ENCODE measurements around the gene SHISA8. TPM values are rescaled to one million over a fixed set of nuclear protein-coding genes. Genes with fewer than 3 reads are reported as not detected.
A peak's percentile ranks its signal among the peaks of the same experiment; 100 is the strongest.
"Not testable (repeated sequence)": the region's sequence is repeated elsewhere in the genome, so short reads cannot be mapped to it uniquely, and the experiment has no call there.

Gene SHISA8
- total RNA-seq, 1 donor from 2014 or later = 0.22 TPM

DNA sequence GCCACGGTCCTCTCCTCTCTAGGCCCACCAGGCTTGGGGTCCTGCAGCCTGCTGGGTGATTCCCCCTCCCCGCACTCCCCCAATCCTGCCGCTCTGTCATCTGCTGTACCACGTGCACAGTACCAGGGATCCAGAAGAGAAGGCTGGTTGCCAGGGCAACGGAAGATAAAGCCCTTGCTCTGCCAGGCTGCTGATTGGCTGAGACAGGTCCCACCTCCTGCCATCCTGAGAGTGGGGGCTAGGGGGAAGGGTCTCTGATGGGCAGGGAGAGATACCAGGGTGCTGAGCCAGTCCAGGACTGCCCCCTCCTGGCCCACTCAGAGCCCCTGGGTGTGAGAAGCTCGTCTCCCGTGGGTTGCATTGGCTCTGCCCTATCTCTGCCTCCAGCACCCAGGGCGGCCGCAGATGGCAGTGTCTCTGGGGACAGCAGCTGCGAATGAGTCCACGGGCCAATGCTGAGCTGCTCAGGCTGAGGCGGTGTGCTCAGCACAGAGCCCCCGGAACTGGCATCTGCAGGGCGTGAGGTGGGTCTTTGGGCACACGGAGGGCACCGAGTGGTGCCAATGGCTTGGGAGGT, 37.1 kb upstream of the SHISA8 start, which contains the start of gene SMIM45:
SMIM45 (plus strand) TSS at position 253 of the 577 bp plus-strand sequence.
- Mint-ChIP-seq H3K9me3 (no peaks in the 10 kb centered on the region), H3K27ac (no peak within 1 kb of the TSS), H3K4me1 (ENCODE audit: unreplicated experiment) (peaks cover 20% of the 10 kb centered on the region), H3K36me3 (no peaks in the 10 kb centered on the region), H3K4me3 (no peak within 1 kb of the TSS), H3K27me3 (no peaks in the 10 kb centered on the region)
- TF ChIP-seq, protein P1, sequence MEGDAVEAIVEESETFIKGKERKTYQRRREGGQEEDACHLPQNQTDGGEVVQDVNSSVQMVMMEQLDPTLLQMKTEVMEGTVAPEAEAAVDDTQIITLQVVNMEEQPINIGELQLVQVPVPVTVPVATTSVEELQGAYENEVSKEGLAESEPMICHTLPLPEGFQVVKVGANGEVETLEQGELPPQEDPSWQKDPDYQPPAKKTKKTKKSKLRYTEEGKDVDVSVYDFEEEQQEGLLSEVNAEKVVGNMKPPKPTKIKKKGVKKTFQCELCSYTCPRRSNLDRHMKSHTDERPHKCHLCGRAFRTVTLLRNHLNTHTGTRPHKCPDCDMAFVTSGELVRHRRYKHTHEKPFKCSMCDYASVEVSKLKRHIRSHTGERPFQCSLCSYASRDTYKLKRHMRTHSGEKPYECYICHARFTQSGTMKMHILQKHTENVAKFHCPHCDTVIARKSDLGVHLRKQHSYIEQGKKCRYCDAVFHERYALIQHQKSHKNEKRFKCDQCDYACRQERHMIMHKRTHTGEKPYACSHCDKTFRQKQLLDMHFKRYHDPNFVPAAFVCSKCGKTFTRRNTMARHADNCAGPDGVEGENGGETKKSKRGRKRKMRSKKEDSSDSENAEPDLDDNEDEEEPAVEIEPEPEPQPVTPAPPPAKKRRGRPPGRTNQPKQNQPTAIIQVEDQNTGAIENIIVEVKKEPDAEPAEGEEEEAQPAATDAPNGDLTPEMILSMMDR (conservative IDR thresholded peaks at IDR 0.05) = peak; percentile 37
- DNase-seq (ENCODE audit: extremely low spot score, unreplicated experiment) = no peak

DNA sequence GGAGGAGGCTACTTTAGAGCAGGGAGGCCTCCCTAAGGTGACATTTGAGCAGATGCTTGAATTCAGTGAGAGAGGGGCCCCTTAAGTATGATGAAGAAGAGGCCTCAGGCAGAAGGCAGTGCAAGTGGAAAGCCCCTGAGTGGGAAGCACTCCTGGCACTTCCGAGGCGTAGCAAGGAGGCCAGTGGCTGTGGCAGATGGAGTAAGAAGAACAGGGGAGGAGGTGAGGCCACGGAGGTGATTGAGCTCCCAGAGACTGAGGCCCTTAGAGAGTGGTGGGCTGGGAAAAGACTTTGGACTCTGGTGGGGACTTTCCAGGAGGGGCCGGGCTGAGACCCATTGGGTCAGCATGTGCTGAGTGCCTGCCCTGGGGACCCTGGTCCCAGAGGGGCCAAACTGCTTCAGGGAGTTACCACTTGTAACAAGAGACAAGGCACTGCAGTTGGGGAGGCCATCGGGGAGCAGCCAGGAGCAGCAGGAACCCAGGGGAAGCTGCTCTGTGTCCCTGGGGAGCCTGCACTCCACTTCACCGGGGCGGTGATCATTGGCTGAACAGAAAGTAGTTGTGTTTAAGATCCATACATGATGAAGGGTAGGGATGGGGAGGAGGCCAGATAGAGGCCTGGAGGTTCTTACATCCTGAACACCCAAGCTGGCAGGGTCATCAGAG, 34.6 kb upstream of the SHISA8 start:
- Mint-ChIP-seq H3K36me3 (no peaks in the 10 kb centered on the region), H3K27ac (peak overlapping the region; percentile 64), H3K4me1 (ENCODE audit: unreplicated experiment) (peaks cover 26% of the 10 kb centered on the region), H3K27me3 (no peaks in the 10 kb centered on the region), H3K9me3 (no peaks in the 10 kb centered on the region), H3K4me3 (peak overlapping the region; percentile 66)
- TF ChIP-seq, protein P1 (conservative IDR thresholded peaks at IDR 0.05) = no peak
- DNase-seq (ENCODE audit: extremely low spot score, unreplicated experiment) = no peak

DNA sequence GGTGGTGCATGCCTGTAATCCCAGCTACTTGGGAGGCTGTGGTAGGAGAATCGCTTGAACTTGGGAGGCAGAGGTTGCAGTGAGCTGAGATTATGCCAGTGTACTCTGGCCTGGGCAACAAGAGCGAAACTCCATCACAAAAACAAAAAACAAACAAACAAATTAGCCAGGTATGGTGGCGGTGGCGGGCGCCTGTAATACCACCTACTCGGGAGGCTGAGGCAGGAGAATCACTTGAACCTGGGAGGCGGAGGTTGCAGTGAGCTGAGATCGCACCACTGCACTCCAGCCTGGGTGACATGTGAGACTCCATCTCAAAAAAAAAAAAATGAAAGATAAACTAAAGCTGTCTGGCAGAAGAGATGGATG, 34.0 kb upstream of the SHISA8 start:
- not testable (repeated sequence) for H3K36me3 Mint-ChIP-seq; DNase-seq (ENCODE audit: extremely low spot score, unreplicated experiment); H3K27me3 Mint-ChIP-seq; H3K9me3 Mint-ChIP-seq
- Mint-ChIP-seq H3K4me3 (peak overlapping the region; percentile 66), H3K27ac (peak overlapping the region; percentile 64), H3K4me1 (ENCODE audit: unreplicated experiment) (peaks cover 26% of the 10 kb centered on the region)

DNA sequence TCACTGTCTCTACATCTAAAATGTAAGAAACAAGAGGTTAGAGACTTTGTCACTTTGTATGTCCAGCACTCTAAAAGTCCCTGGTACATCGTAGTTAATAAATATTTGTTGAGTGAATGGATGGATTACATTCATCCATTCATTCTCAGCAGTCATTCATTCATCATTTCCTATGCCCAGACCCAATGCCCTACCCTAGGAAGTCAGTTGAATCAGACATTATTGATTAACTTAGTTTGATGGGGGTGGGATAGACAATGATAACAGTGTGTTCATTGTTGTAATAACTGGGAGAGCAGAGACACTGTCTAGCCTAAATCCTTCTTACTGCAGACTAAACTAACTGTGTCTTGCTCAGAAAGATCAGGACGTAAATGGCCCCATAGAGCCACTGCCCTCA, 33.3 kb upstream of the SHISA8 start:
- Mint-ChIP-seq H3K9me3 (no peaks in the 10 kb centered on the region), H3K36me3 (peaks cover 3% of the 10 kb centered on the region), H3K4me1 (ENCODE audit: unreplicated experiment) (peaks cover 29% of the 10 kb centered on the region), H3K4me3 (peak overlapping the region; percentile 68), H3K27ac (no peak overlapping the region), H3K27me3 (no peaks in the 10 kb centered on the region)
- DNase-seq (ENCODE audit: extremely low spot score, unreplicated experiment) = no peak
- TF ChIP-seq, protein P1 (conservative IDR thresholded peaks at IDR 0.05) = no peak

DNA sequence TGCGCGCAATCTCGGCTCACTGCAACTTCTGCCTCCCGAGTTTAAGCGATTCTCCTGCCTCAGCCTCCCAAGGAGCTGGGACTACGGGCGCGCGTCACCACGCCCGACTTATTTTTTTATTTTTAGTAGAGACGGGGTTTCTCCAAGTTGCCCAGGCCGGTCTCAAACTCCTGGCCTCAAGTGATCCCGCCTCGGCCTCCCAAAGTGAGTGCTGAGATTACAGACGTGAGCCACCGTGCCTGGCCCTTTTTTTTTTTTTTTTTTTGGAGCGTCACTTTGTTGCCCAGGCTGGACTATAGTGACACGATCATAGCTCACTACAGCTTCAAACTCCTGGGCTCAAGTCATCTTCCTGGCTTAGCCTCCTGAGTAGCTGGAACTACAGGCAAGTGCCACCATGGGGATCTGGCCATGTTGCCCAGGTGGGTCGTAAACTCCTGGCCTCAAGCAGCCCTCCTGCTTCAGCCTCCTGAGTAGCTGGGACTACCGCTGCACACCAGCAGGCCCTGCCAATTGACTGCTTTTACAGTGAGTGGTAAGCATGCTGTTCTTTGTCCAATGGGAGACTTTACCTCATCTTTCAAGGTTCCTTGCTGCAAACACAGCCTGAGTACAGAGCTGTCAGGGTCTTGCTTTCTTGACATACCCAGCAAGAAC, 32.7 kb upstream of the SHISA8 start:
- Mint-ChIP-seq H3K27ac (peak overlapping the region; percentile 76), H3K27me3 (no peaks in the 10 kb centered on the region), H3K4me1 (ENCODE audit: unreplicated experiment) (peaks cover 29% of the 10 kb centered on the region), H3K4me3 (peak overlapping the region; percentile 92), H3K36me3 (peaks cover 3% of the 10 kb centered on the region), H3K9me3 (no peaks in the 10 kb centered on the region)
- no peak for DNase-seq (ENCODE audit: extremely low spot score, unreplicated experiment)
- TF ChIP-seq, protein P1 (conservative IDR thresholded peaks at IDR 0.05) = no peak

Data from type B pancreatic cell (in vitro differentiated cells).